ENCODE measurements around the gene LSG1.

LSG1 gene

DNA sequence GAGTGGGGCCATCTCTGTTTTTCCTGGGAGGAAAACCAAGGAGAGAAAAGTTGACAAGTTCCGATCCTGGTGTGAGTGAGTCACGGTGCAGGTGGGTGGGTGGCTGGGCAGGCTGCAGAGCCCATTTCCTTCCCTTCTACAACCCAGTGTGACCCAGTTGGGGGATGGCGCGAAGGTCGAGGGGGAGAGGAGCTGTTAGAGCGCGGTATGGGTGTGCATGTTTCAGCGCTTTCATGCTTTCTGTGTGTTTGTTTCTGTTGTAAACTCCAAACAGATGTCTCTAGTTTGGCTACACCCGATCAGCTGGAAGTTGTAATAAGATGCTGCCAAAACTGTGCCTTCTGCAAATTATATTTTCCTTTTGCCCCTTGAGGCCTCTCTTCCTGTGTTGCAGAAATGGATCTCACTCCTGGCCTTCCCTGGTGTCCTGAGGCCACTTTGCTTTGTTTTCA lies 17.5 kb upstream of the LSG1 start:
- Histone ChIP-seq H3K4me3 (ENCODE audit: low read length) (peak overlapping the region; percentile 87), H3K4me1 (ENCODE audit: control insufficient read depth, low read length) (peaks cover 85% of the 10 kb centered on the region), H3K4me2 (ENCODE audit: low read length) (peak overlapping the region; percentile 99)

DNA sequence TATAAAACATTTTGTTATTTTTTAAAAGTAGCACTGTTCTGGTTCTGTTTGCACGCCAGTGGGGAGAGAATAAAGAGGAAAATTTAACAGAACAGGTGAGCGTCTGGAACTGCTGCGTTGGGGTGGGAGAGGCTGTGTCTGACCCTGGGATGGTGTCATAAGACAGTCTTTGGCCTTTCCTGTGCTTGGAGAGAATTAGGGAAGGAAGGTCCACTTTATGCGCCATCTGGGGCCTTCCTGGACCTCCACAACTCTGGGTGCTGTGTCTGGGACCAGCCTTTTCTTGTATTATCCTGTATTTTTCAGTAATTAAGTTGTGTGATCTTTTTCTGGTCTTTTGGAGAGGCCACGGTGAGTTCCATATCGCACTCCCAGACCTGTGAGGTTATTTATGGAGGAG lies 17.0 kb upstream of the LSG1 start:
- no peaks in the 10 kb centered on the region for H3K9me2 ChIP-seq (replicated peaks; ENCODE audit: control insufficient read depth, low read length)
- H3K4me1 ChIP-seq (ENCODE audit: control insufficient read depth, low read length), result peaks cover 85% of the 10 kb centered on the region
- peak overlapping the region; percentile 87 for H3K4me3 ChIP-seq (ENCODE audit: low read length)
- TF ChIP-seq EZH2phosphoT487 (IDR thresholded peaks at IDR 0.05; ENCODE audit: borderline replicate concordance, low read length) (no peak), CTCF (IDR thresholded peaks at IDR 0.05; ENCODE audit: low read depth, low read length, poor library complexity, severe bottlenecking) (no peak)
- H3K9me3 ChIP-seq (ENCODE audit: control insufficient read depth, insufficient read depth, low read length), result no peaks in the 10 kb centered on the region
- H4K20me1 ChIP-seq (ENCODE audit: control insufficient read depth, insufficient read depth, low read depth, low read length), result no peaks in the 10 kb centered on the region
- H3K27me3 ChIP-seq (ENCODE audit: control insufficient read depth, low read length), result peaks cover 20% of the 10 kb centered on the region
- H3K27ac ChIP-seq (ENCODE audit: low read depth, low read length), result peak overlapping the region; percentile 95
- H3K4me2 ChIP-seq (ENCODE audit: low read length), result peak overlapping the region; percentile 99
- peaks cover 22% of the 10 kb centered on the region for H3K79me2 ChIP-seq (ENCODE audit: control insufficient read depth, low read length)
- H3K36me3 ChIP-seq (ENCODE audit: control insufficient read depth, low read length), result peaks cover 12% of the 10 kb centered on the region; the same call in 1 of the 2 replicates
- peaks cover 35% of the 10 kb centered on the region for H3F3A ChIP-seq (ENCODE audit: control insufficient read depth, insufficient read depth)

More for the DNA sequence above, 17.5 kb upstream of the LSG1 start:
- TF ChIP-seq EZH2phosphoT487 (IDR thresholded peaks at IDR 0.05; ENCODE audit: borderline replicate concordance, low read length) (no peak), CTCF (IDR thresholded peaks at IDR 0.05; ENCODE audit: low read depth, low read length, poor library complexity, severe bottlenecking) (no peak)
- Histone ChIP-seq H3K27ac (ENCODE audit: low read depth, low read length) (peak overlapping the region; percentile 95), H3K9me2 (replicated peaks; ENCODE audit: control insufficient read depth, low read length) (no peaks in the 10 kb centered on the region), H3F3A (ENCODE audit: control insufficient read depth, insufficient read depth) (peaks cover 35% of the 10 kb centered on the region), H3K79me2 (ENCODE audit: control insufficient read depth, low read length) (peaks cover 22% of the 10 kb centered on the region), H3K27me3 (ENCODE audit: control insufficient read depth, low read length) (peaks cover 15% of the 10 kb centered on the region), H3K9me3 (ENCODE audit: control insufficient read depth, insufficient read depth, low read length) (no peaks in the 10 kb centered on the region), H3K36me3 (ENCODE audit: control insufficient read depth, low read length) (peaks cover 12% of the 10 kb centered on the region; the same call in 1 of the 2 replicates), H4K20me1 (ENCODE audit: control insufficient read depth, insufficient read depth, low read depth, low read length) (no peaks in the 10 kb centered on the region)

- TF ChIP-seq EZH2phosphoT487 (IDR thresholded peaks at IDR 0.05; ENCODE audit: borderline replicate concordance, low read length) (no peak), CTCF (IDR thresholded peaks at IDR 0.05; ENCODE audit: low read depth, low read length, poor library complexity, severe bottlenecking) (no peak)
- H3K79me2 ChIP-seq (ENCODE audit: control insufficient read depth, low read length), result peaks cover 22% of the 10 kb centered on the region
- peak overlapping the region; percentile 99 for H3K4me2 ChIP-seq (ENCODE audit: low read length)
- H3K27ac ChIP-seq (ENCODE audit: low read depth, low read length), result peak overlapping the region; percentile 95
- peaks cover 35% of the 10 kb centered on the region for H3F3A ChIP-seq (ENCODE audit: control insufficient read depth, insufficient read depth)
- peak overlapping the region; percentile 87 for H3K4me3 ChIP-seq (ENCODE audit: low read length)
- peaks cover 20% of the 10 kb centered on the region for H3K27me3 ChIP-seq (ENCODE audit: control insufficient read depth, low read length)
- no peaks in the 10 kb centered on the region for H3K9me3 ChIP-seq (ENCODE audit: control insufficient read depth, insufficient read depth, low read length)
- no peaks in the 10 kb centered on the region for H3K9me2 ChIP-seq (replicated peaks; ENCODE audit: control insufficient read depth, low read length)
- H3K36me3 ChIP-seq (ENCODE audit: control insufficient read depth, low read length), result peaks cover 12% of the 10 kb centered on the region; the same call in 1 of the 2 replicates
- H4K20me1 ChIP-seq (ENCODE audit: control insufficient read depth, insufficient read depth, low read depth, low read length), result no peaks in the 10 kb centered on the region
- H3K4me1 ChIP-seq (ENCODE audit: control insufficient read depth, low read length), result peaks cover 81% of the 10 kb centered on the region
Observed at GRCh38 chr3:194688200-194688740, 16.3 kb upstream of the LSG1 start.

All from DOHH2 (cell line).